ENCODE results near the gene OSER1.
"Not testable (repeated sequence)": the region's sequence is repeated elsewhere in the genome, so short reads cannot be mapped to it uniquely, and the experiment has no call there.

OSER1 gene

GRCh38 chr20:44234566-44235317 lies 24.2 kb upstream of the OSER1 start:
- H3K4me3 ChIP-seq (ENCODE audit: low read length) = no peak overlapping the region
- no peak for TF ChIP-seq ZNF274 (IDR thresholded peaks at IDR 0.05; ENCODE audit: low read depth, low read length)

- TF ChIP-seq ZNF274 (IDR thresholded peaks at IDR 0.05; ENCODE audit: low read depth, low read length) = no peak
- no peak overlapping the region for H3K4me3 ChIP-seq (ENCODE audit: low read length)
Measured at GRCh38 chr20:44233436-44234016, 23.0 kb upstream of the OSER1 start.

- not testable (repeated sequence) for H3K4me3 ChIP-seq (ENCODE audit: low read length)
Measured at GRCh38 chr20:44232469-44232856, 21.9 kb upstream of the OSER1 start.

- no peak overlapping the region for H3K4me3 ChIP-seq (ENCODE audit: low read length)
- TF ChIP-seq ZNF274 (IDR thresholded peaks at IDR 0.05; ENCODE audit: low read depth, low read length) = no peak
Measured at GRCh38 chr20:44231713-44232468, 21.3 kb upstream of the OSER1 start.

GRCh38 chr20:44231193-44231592 lies 20.6 kb upstream of the OSER1 start:
- no peak overlapping the region for H3K4me3 ChIP-seq (ENCODE audit: low read length)

GRCh38 chr20:44228465-44229258 lies 18.1 kb upstream of the OSER1 start:
- TF ChIP-seq ZNF274 (IDR thresholded peaks at IDR 0.05; ENCODE audit: low read depth, low read length) = no peak
- H3K4me3 ChIP-seq (ENCODE audit: low read length) = no peak overlapping the region

More at GRCh38 chr20:44231193-44231592, 20.6 kb upstream of the OSER1 start:
- no peak for TF ChIP-seq ZNF274 (IDR thresholded peaks at IDR 0.05; ENCODE audit: low read depth, low read length)

- no peak for TF ChIP-seq ZNF274 (IDR thresholded peaks at IDR 0.05; ENCODE audit: low read depth, low read length)
- no peak overlapping the region for H3K4me3 ChIP-seq (ENCODE audit: low read length)
Measured at GRCh38 chr20:44224637-44225036, 14.1 kb upstream of the OSER1 start.

- no peak overlapping the region for H3K4me3 ChIP-seq (ENCODE audit: low read length)
- no peak for TF ChIP-seq ZNF274 (IDR thresholded peaks at IDR 0.05; ENCODE audit: low read depth, low read length)
Measured at GRCh38 chr20:44223721-44224120, 13.2 kb upstream of the OSER1 start.

- no peak overlapping the region for H3K4me3 ChIP-seq (ENCODE audit: low read length)
- no peak for TF ChIP-seq ZNF274 (IDR thresholded peaks at IDR 0.05; ENCODE audit: low read depth, low read length)
Measured at GRCh38 chr20:44222633-44223368, 12.2 kb upstream of the OSER1 start.

GRCh38 chr20:44222027-44222426 lies 11.5 kb upstream of the OSER1 start:
- H3K4me3 ChIP-seq (ENCODE audit: low read length) = no peak overlapping the region
- TF ChIP-seq ZNF274 (IDR thresholded peaks at IDR 0.05; ENCODE audit: low read depth, low read length) = no peak

- no peak overlapping the region for H3K4me3 ChIP-seq (ENCODE audit: low read length)
- TF ChIP-seq ZNF274 (IDR thresholded peaks at IDR 0.05; ENCODE audit: low read depth, low read length) = no peak
Measured at GRCh38 chr20:44221368-44221954, 10.9 kb upstream of the OSER1 start.

GRCh38 chr20:44219791-44220190 lies 9.2 kb upstream of the OSER1 start:
- H3K4me3 ChIP-seq (ENCODE audit: low read length) = no peak overlapping the region
- no peak for TF ChIP-seq ZNF274 (IDR thresholded peaks at IDR 0.05; ENCODE audit: low read depth, low read length)

- TF ChIP-seq ZNF274 (IDR thresholded peaks at IDR 0.05; ENCODE audit: low read depth, low read length) = no peak
- H3K4me3 ChIP-seq (ENCODE audit: low read length) = no peak overlapping the region
Measured at GRCh38 chr20:44219170-44219730, 8.7 kb upstream of the OSER1 start.

Measured in GM08714 (cell line).